Measurements from ENCODE around the gene APPBP2. TPM values are rescaled to one million over a fixed set of nuclear protein-coding genes. Genes with fewer than 3 reads are reported as not detected.

The APPBP2 gene
- total RNA-seq, 1 experiment from 2014 or later, result 33.1 TPM

DNA sequence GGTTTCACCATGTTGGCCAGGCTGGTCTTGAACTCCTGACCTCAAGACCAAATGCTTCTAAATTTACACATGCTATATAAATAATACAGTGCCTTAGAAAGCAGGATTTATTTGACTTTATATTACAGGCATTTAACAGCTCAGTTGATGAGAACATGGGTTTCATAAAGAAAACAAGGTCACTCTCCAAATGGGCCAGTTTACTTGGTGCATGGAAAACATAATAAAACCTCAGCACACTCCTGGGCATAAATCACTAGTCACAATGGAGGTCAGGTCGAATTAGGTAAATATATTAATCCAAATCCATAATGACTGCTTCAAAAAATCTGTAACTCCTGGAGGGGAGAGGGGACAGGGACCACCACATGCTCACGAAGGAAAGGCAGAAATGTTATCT, 24.5 kb downstream of the APPBP2 start:
- Mint-ChIP-seq H3K9me3 (ENCODE audit: unreplicated experiment) (no peaks in the 10 kb centered on the region), H3K36me3 (ENCODE audit: insufficient read depth, unreplicated experiment) (peaks cover 23% of the 10 kb centered on the region), H3K4me1 (ENCODE audit: insufficient read depth, unreplicated experiment) (peaks cover 7% of the 10 kb centered on the region), H3K27me3 (ENCODE audit: insufficient read depth, unreplicated experiment) (no peaks in the 10 kb centered on the region), H3K4me3 (ENCODE audit: unreplicated experiment) (no peak overlapping the region), H3K27ac (ENCODE audit: low read depth, unreplicated experiment) (no peak overlapping the region)
- intact Hi-C loops (cut with micrococcal nuclease), result no loop called here
- TF ChIP-seq CTCF (IDR thresholded peaks at IDR 0.05; ENCODE audit: unreplicated experiment), result no peak
- ChIA-PET CTCF (interaction anchor here (0.5 to 1.0 kb wide), 3 partner anchors 97 to 302 kb away, joined by 3 to 4 read pairs (median 3); no protein-coding TSS in a partner anchor), POLR2A (interaction anchor here (0.6 kb wide), 1 partner anchor 139 kb away, joined by 3 read pairs; no protein-coding TSS in a partner anchor)
- no TSS peak for BruUV-seq (replicated peaks)
- DNase-seq (ENCODE audit: unreplicated experiment), result no peak

DNA sequence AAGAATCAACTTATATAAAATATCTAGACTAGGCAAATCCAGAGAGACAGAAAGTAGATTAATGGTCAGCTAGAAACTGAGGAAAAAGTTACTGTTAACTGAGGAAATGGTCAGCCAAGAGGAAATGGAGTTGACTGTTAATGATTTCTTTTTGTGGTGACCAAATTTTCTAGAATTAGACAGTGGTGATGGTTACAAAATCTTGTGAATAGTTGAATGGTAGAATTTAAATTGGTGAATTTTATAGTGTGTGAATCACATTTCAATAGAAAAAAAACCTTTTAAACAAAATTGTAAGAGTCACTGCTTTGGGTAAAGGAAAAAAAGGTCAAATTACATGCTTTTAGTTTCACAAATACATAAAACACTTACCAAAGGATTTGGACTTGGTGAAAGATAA, 30.0 kb downstream of the APPBP2 start:
- BruUV-seq (replicated peaks), result no TSS peak
- POLR2A ChIA-PET, result no interaction called here
- CTCF ChIA-PET, result interaction anchor here (1.5 kb wide), 1 partner anchor 27 kb away, joined by 4 read pairs; no protein-coding TSS in a partner anchor
- Mint-ChIP-seq H3K27ac (ENCODE audit: low read depth, unreplicated experiment) (no peak overlapping the region), H3K9me3 (ENCODE audit: unreplicated experiment) (peaks cover 2% of the 10 kb centered on the region), H3K36me3 (ENCODE audit: insufficient read depth, unreplicated experiment) (peaks cover 75% of the 10 kb centered on the region), H3K4me3 (ENCODE audit: unreplicated experiment) (no peak overlapping the region), H3K27me3 (ENCODE audit: insufficient read depth, unreplicated experiment) (no peaks in the 10 kb centered on the region), H3K4me1 (ENCODE audit: insufficient read depth, unreplicated experiment) (no peaks in the 10 kb centered on the region)
- TF ChIP-seq CTCF (IDR thresholded peaks at IDR 0.05; ENCODE audit: unreplicated experiment), result no peak
- DNase-seq (ENCODE audit: unreplicated experiment), result no peak
- intact Hi-C loops (cut with micrococcal nuclease), result no loop called here

GRCh38 chr17:60495260-60495659, 30.8 kb downstream of the APPBP2 start:
- POLR2A ChIA-PET, result no interaction called here
- peaks cover 5% of the 10 kb centered on the region for H3K9me3 Mint-ChIP-seq (ENCODE audit: unreplicated experiment)
- intact Hi-C loops (cut with micrococcal nuclease), result no loop called here
- no peaks in the 10 kb centered on the region for H3K27me3 Mint-ChIP-seq (ENCODE audit: insufficient read depth, unreplicated experiment)
- no TSS peak for BruUV-seq (replicated peaks)
- no peak overlapping the region for H3K4me3 Mint-ChIP-seq (ENCODE audit: unreplicated experiment)
- CTCF ChIA-PET, result interaction anchor here (0.6 to 1.5 kb wide), 3 partner anchors 28 to 143 kb away, joined by 3 to 6 read pairs (median 4); no protein-coding TSS in a partner anchor
- no peaks in the 10 kb centered on the region for H3K4me1 Mint-ChIP-seq (ENCODE audit: insufficient read depth, unreplicated experiment)
- TF ChIP-seq CTCF (IDR thresholded peaks at IDR 0.05; ENCODE audit: unreplicated experiment), result no peak
- H3K36me3 Mint-ChIP-seq (ENCODE audit: insufficient read depth, unreplicated experiment), result peaks cover 83% of the 10 kb centered on the region
- no peak for DNase-seq (ENCODE audit: unreplicated experiment)
- no peak overlapping the region for H3K27ac Mint-ChIP-seq (ENCODE audit: low read depth, unreplicated experiment)

DNA sequence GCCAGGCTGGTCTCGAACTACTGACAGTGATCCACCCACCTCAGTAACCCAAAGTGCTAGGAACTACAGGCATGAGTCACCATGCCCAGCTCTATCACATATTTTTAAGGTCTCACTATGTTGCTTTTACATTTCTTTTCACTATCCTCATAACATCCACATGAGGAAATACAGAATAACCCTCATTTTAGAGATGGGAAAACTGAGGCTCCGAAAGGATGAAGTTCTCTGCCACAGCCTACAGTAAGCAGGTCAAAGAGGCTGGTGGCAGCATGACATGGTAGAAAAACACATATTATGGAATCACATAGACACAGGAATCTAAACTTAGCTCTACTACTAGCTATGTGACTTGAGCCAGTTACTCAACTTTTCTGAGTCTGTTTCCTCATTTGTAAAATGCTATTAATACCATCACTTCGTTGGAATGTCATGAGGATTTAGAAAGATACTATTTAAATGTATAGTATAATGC, 32.2 kb downstream of the APPBP2 start:
- Mint-ChIP-seq H3K4me1 (ENCODE audit: insufficient read depth, unreplicated experiment) (no peaks in the 10 kb centered on the region), H3K36me3 (ENCODE audit: insufficient read depth, unreplicated experiment) (peaks cover 83% of the 10 kb centered on the region), H3K9me3 (ENCODE audit: unreplicated experiment) (peaks cover 5% of the 10 kb centered on the region), H3K27ac (ENCODE audit: low read depth, unreplicated experiment) (no peak overlapping the region), H3K27me3 (ENCODE audit: insufficient read depth, unreplicated experiment) (no peaks in the 10 kb centered on the region), H3K4me3 (ENCODE audit: unreplicated experiment) (no peak overlapping the region)
- POLR2A ChIA-PET, result no interaction called here
- CTCF ChIA-PET, result no interaction called here
- no TSS peak for BruUV-seq (replicated peaks)
- intact Hi-C loops (cut with micrococcal nuclease), result no loop called here
- DNase-seq (ENCODE audit: unreplicated experiment), result no peak
- no peak for TF ChIP-seq CTCF (IDR thresholded peaks at IDR 0.05; ENCODE audit: unreplicated experiment)

Measured in MCF 10A (cell line).